Measurements from ENCODE around the gene CEMIP.

- TF ChIP-seq CTCF (conservative IDR thresholded peaks at IDR 0.05; ENCODE audit: low read depth, low read length) (no peak), POLR2A (IDR thresholded peaks at IDR 0.05; ENCODE audit: low read depth, low read length) (no peak), SMC3 (IDR thresholded peaks at IDR 0.05; ENCODE audit: low read depth, low read length) (no peak), CHD1 (IDR thresholded peaks at IDR 0.05; ENCODE audit: low read depth, low read length) (no peak)
Measured at GRCh38 chr15:80761754-80762153, 17.4 kb upstream of the CEMIP start.

Data from IMR-90 (cell line).